ENCODE measurements around the gene UBFD1.

UBFD1 gene

DNA sequence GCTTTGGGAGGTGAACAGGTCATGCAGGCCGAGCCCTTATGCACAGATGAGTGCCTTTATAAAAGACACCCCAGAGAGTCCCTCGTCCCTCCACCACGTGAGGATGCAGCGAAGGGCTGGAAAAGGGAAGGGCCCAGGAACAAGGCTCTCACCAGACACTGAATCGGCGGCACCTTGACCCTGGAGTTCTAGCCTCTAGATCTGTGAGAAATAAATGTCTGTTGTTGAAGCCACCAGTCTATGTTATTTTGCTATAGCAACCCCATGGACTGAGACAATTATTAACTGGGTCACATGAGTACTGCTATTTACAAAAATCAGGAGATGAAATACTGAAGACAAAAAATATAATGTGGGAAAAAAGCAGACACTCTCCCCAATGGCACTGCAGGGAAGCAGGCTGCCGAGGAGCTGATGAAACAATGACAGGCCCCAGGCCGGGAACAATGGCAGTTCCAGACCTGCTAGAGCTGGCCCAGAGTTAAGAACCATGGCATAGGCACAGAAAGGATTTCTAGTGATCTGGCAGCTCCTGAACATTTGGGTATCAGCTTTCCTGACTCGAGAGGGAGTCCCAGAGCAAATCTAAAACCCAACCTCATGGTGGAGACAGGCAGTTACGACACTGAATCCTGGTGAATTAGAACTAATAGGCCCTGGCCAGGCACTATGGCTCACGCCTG is 29.4 kb upstream of the UBFD1 start:
- no peak overlapping the region for H3K23ac ChIP-seq (ENCODE audit: low read depth, low read length, poor library complexity)
- no CpG with 5 or more reads among the region's 11 CpGs for WGBS, 2 donors (ENCODE audit: extremely low coverage in 2 of 2, insufficient read length in 2 of 2, insufficient replicate concordance in 1 of 2)
- peak overlapping the region; percentile 74 for H2AFZ ChIP-seq (ENCODE audit: low read length)
- H3K27me3 ChIP-seq (ENCODE audit: control insufficient read depth in 3 of 3, insufficient read depth in 3 of 3, low read depth in 1 of 3, low read length in 3 of 3): no peaks in the 10 kb centered on the region
- H3K36me3 ChIP-seq (replicated peaks in 1 of 2; ENCODE audit: control insufficient read depth in 2 of 2, insufficient read depth in 2 of 2, low read length in 2 of 2): peaks cover 26 to 81% of the 10 kb centered on the region in 2 donors
- H2BK12ac ChIP-seq (ENCODE audit: low read length): no peak overlapping the region
- peaks cover 0 to 4% of the 10 kb centered on the region in 2 donors for H3K4me1 ChIP-seq (ENCODE audit: control insufficient read depth in 2 of 2, insufficient read depth in 1 of 2, low read depth in 1 of 2, low read length in 2 of 2)
- H3K18ac ChIP-seq (ENCODE audit: low read length): no peak overlapping the region
- no peak for DNase-seq (ENCODE audit: low spot score)
- no peak overlapping the region for H4K8ac ChIP-seq (ENCODE audit: low read depth, low read length)
- no peaks in the 10 kb centered on the region for H3K79me1 ChIP-seq (ENCODE audit: low read depth, low read length)
- no peak overlapping the region for H2BK5ac ChIP-seq (ENCODE audit: low read length)
- no peak overlapping the region for H3K9ac ChIP-seq (ENCODE audit: low read depth, low read length, poor library complexity)
- H3K4me2 ChIP-seq (ENCODE audit: insufficient read depth, low read length, poor library complexity, severe bottlenecking): no peak overlapping the region
- no peaks in the 10 kb centered on the region for H3K9me3 ChIP-seq (replicated peaks in 1 of 2; ENCODE audit: control insufficient read depth in 2 of 2, insufficient read depth in 1 of 2, low read depth in 1 of 2, low read length in 2 of 2)
- H2BK15ac ChIP-seq (ENCODE audit: low read length): no peak overlapping the region
- no peak overlapping the region for H3K14ac ChIP-seq (ENCODE audit: low read length)
- H3K27ac ChIP-seq (replicated peaks; ENCODE audit: low read length): no peak overlapping the region
- H4K91ac ChIP-seq (ENCODE audit: low read depth, low read length, poor library complexity): no peak overlapping the region
- H3K4ac ChIP-seq (ENCODE audit: low read length): no peak overlapping the region
- H3K4me3 ChIP-seq (ENCODE audit: low read length in 2 of 2): no peak overlapping the region
- H2BK120ac ChIP-seq (ENCODE audit: low read depth, low read length): no peak overlapping the region
- H2AK5ac ChIP-seq (ENCODE audit: low read depth, low read length): no peak overlapping the region

- no peak overlapping the region for H2BK15ac ChIP-seq (ENCODE audit: low read length)
- H3K9ac ChIP-seq (ENCODE audit: low read depth, low read length, poor library complexity): no peak overlapping the region
- no CpG with 5 or more reads among the region's 10 CpGs for WGBS, 2 donors (ENCODE audit: extremely low coverage in 2 of 2, insufficient read length in 2 of 2, insufficient replicate concordance in 1 of 2)
- no peak overlapping the region for H3K4ac ChIP-seq (ENCODE audit: low read length)
- H4K8ac ChIP-seq (ENCODE audit: low read depth, low read length): no peak overlapping the region
- no peak overlapping the region for H2AK5ac ChIP-seq (ENCODE audit: low read depth, low read length)
- no peak for DNase-seq (ENCODE audit: low spot score)
- H3K23ac ChIP-seq (ENCODE audit: low read depth, low read length, poor library complexity): no peak overlapping the region
- no peaks in the 10 kb centered on the region for H3K9me3 ChIP-seq (replicated peaks in 1 of 2; ENCODE audit: control insufficient read depth in 2 of 2, insufficient read depth in 1 of 2, low read depth in 1 of 2, low read length in 2 of 2)
- no peak overlapping the region for H2BK120ac ChIP-seq (ENCODE audit: low read depth, low read length)
- H3K27me3 ChIP-seq (ENCODE audit: control insufficient read depth in 3 of 3, insufficient read depth in 3 of 3, low read depth in 1 of 3, low read length in 3 of 3): no peaks in the 10 kb centered on the region
- H3K36me3 ChIP-seq (replicated peaks in 1 of 2; ENCODE audit: control insufficient read depth in 2 of 2, insufficient read depth in 2 of 2, low read length in 2 of 2): peaks cover 24 to 80% of the 10 kb centered on the region in 2 donors
- no peak overlapping the region for H2BK5ac ChIP-seq (ENCODE audit: low read length)
- H3K27ac ChIP-seq (replicated peaks; ENCODE audit: low read length): no peak overlapping the region
- H3K14ac ChIP-seq (ENCODE audit: low read length): no peak overlapping the region
- H2AFZ ChIP-seq (ENCODE audit: low read length): peak overlapping the region; percentile 74
- H3K4me3 ChIP-seq (ENCODE audit: low read length in 2 of 2): no peak overlapping the region
- H3K4me2 ChIP-seq (ENCODE audit: insufficient read depth, low read length, poor library complexity, severe bottlenecking): no peak overlapping the region
- H2BK12ac ChIP-seq (ENCODE audit: low read length): no peak overlapping the region
- peaks cover 0 to 4% of the 10 kb centered on the region in 2 donors for H3K4me1 ChIP-seq (ENCODE audit: control insufficient read depth in 2 of 2, insufficient read depth in 1 of 2, low read depth in 1 of 2, low read length in 2 of 2)
- H4K91ac ChIP-seq (ENCODE audit: low read depth, low read length, poor library complexity): no peak overlapping the region
- no peak overlapping the region for H3K18ac ChIP-seq (ENCODE audit: low read length)
- H3K79me1 ChIP-seq (ENCODE audit: low read depth, low read length): no peaks in the 10 kb centered on the region
Measured at GRCh38 chr16:23528644-23529310, 28.8 kb upstream of the UBFD1 start.

GRCh38 chr16:23530062-23530461 is 27.5 kb upstream of the UBFD1 start:
- no peaks in the 10 kb centered on the region for H3K9me3 ChIP-seq (replicated peaks in 1 of 2; ENCODE audit: control insufficient read depth in 2 of 2, insufficient read depth in 1 of 2, low read depth in 1 of 2, low read length in 2 of 2)
- no peak overlapping the region for H2AK5ac ChIP-seq (ENCODE audit: low read depth, low read length)
- H3K27ac ChIP-seq (replicated peaks; ENCODE audit: low read length): no peak overlapping the region
- H3K27me3 ChIP-seq (ENCODE audit: control insufficient read depth in 3 of 3, insufficient read depth in 3 of 3, low read depth in 1 of 3, low read length in 3 of 3): no peaks in the 10 kb centered on the region
- no peak overlapping the region for H3K4me3 ChIP-seq (ENCODE audit: low read length in 2 of 2)
- H2BK5ac ChIP-seq (ENCODE audit: low read length): no peak overlapping the region
- H3K36me3 ChIP-seq (replicated peaks in 1 of 2; ENCODE audit: control insufficient read depth in 2 of 2, insufficient read depth in 2 of 2, low read length in 2 of 2): peaks cover 25 to 82% of the 10 kb centered on the region in 2 donors
- no peak overlapping the region for H2AFZ ChIP-seq (ENCODE audit: low read length)
- DNase-seq (ENCODE audit: low spot score): no peak
- H3K4me2 ChIP-seq (ENCODE audit: insufficient read depth, low read length, poor library complexity, severe bottlenecking): no peak overlapping the region
- no peak overlapping the region for H2BK120ac ChIP-seq (ENCODE audit: low read depth, low read length)
- H3K79me1 ChIP-seq (ENCODE audit: low read depth, low read length): no peaks in the 10 kb centered on the region
- no peak overlapping the region for H3K23ac ChIP-seq (ENCODE audit: low read depth, low read length, poor library complexity)
- H3K9ac ChIP-seq (ENCODE audit: low read depth, low read length, poor library complexity): no peak overlapping the region
- H3K4ac ChIP-seq (ENCODE audit: low read length): no peak overlapping the region
- H4K8ac ChIP-seq (ENCODE audit: low read depth, low read length): no peak overlapping the region
- H2BK12ac ChIP-seq (ENCODE audit: low read length): no peak overlapping the region
- H3K14ac ChIP-seq (ENCODE audit: low read length): no peak overlapping the region
- H3K4me1 ChIP-seq (ENCODE audit: control insufficient read depth in 2 of 2, insufficient read depth in 1 of 2, low read depth in 1 of 2, low read length in 2 of 2): peaks cover 0 to 4% of the 10 kb centered on the region in 2 donors
- H2BK15ac ChIP-seq (ENCODE audit: low read length): no peak overlapping the region
- H3K18ac ChIP-seq (ENCODE audit: low read length): no peak overlapping the region
- H4K91ac ChIP-seq (ENCODE audit: low read depth, low read length, poor library complexity): no peak overlapping the region
- WGBS, 2 donors (ENCODE audit: extremely low coverage in 2 of 2, insufficient read length in 2 of 2, insufficient replicate concordance in 1 of 2): no CpG with 5 or more reads among the region's 5 CpGs

- Histone ChIP-seq H2AFZ (ENCODE audit: low read length) (no peak overlapping the region), H3K9me3 (replicated peaks in 1 of 2; ENCODE audit: control insufficient read depth in 2 of 2, insufficient read depth in 1 of 2, low read depth in 1 of 2, low read length in 2 of 2) (no peaks in the 10 kb centered on the region), H2BK15ac (ENCODE audit: low read length) (no peak overlapping the region), H3K27ac (replicated peaks; ENCODE audit: low read length) (no peak overlapping the region), H3K79me1 (ENCODE audit: low read depth, low read length) (no peaks in the 10 kb centered on the region), H2BK120ac (ENCODE audit: low read depth, low read length) (no peak overlapping the region), H4K91ac (ENCODE audit: low read depth, low read length, poor library complexity) (no peak overlapping the region), H3K4me1 (ENCODE audit: control insufficient read depth in 2 of 2, insufficient read depth in 1 of 2, low read depth in 1 of 2, low read length in 2 of 2) (peaks cover 0 to 4% of the 10 kb centered on the region in 2 donors), H3K23ac (ENCODE audit: low read depth, low read length, poor library complexity) (no peak overlapping the region), H3K36me3 (replicated peaks in 1 of 2; ENCODE audit: control insufficient read depth in 2 of 2, insufficient read depth in 2 of 2, low read length in 2 of 2) (peaks cover 23 to 82% of the 10 kb centered on the region in 2 donors), H3K4me2 (ENCODE audit: insufficient read depth, low read length, poor library complexity, severe bottlenecking) (no peak overlapping the region), H2AK5ac (ENCODE audit: low read depth, low read length) (no peak overlapping the region), H2BK5ac (ENCODE audit: low read length) (no peak overlapping the region), H3K18ac (ENCODE audit: low read length) (no peak overlapping the region), H3K4me3 (ENCODE audit: low read length in 2 of 2) (no peak overlapping the region), H3K27me3 (ENCODE audit: control insufficient read depth in 3 of 3, insufficient read depth in 3 of 3, low read depth in 1 of 3, low read length in 3 of 3) (no peaks in the 10 kb centered on the region), H3K4ac (ENCODE audit: low read length) (no peak overlapping the region), H3K9ac (ENCODE audit: low read depth, low read length, poor library complexity) (no peak overlapping the region), H2BK12ac (ENCODE audit: low read length) (no peak overlapping the region), H3K14ac (ENCODE audit: low read length) (no peak overlapping the region), H4K8ac (ENCODE audit: low read depth, low read length) (no peak overlapping the region)
- DNase-seq (ENCODE audit: low spot score): no peak
- no CpG with 5 or more reads among the region's 1 CpG for WGBS, 2 donors (ENCODE audit: extremely low coverage in 2 of 2, insufficient read length in 2 of 2, insufficient replicate concordance in 1 of 2)
Measured at GRCh38 chr16:23532448-23532847, 25.1 kb upstream of the UBFD1 start.
